Measurements from ENCODE around the gene MX2. TPM values are rescaled to one million over a fixed set of nuclear protein-coding genes. Genes with fewer than 3 reads are reported as not detected.
"Not testable (repeated sequence)": the region's sequence is repeated elsewhere in the genome, so short reads cannot be mapped to it uniquely, and the experiment has no call there.

Gene MX2, protein sequence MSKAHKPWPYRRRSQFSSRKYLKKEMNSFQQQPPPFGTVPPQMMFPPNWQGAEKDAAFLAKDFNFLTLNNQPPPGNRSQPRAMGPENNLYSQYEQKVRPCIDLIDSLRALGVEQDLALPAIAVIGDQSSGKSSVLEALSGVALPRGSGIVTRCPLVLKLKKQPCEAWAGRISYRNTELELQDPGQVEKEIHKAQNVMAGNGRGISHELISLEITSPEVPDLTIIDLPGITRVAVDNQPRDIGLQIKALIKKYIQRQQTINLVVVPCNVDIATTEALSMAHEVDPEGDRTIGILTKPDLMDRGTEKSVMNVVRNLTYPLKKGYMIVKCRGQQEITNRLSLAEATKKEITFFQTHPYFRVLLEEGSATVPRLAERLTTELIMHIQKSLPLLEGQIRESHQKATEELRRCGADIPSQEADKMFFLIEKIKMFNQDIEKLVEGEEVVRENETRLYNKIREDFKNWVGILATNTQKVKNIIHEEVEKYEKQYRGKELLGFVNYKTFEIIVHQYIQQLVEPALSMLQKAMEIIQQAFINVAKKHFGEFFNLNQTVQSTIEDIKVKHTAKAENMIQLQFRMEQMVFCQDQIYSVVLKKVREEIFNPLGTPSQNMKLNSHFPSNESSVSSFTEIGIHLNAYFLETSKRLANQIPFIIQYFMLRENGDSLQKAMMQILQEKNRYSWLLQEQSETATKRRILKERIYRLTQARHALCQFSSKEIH
- 4.8 TPM for total RNA-seq
- long read RNA-seq, partial matches to known transcripts: 0 of 4 reads
- long read RNA-seq, other reads (novel, unspliced or antisense): 2 of 4 reads

DNA sequence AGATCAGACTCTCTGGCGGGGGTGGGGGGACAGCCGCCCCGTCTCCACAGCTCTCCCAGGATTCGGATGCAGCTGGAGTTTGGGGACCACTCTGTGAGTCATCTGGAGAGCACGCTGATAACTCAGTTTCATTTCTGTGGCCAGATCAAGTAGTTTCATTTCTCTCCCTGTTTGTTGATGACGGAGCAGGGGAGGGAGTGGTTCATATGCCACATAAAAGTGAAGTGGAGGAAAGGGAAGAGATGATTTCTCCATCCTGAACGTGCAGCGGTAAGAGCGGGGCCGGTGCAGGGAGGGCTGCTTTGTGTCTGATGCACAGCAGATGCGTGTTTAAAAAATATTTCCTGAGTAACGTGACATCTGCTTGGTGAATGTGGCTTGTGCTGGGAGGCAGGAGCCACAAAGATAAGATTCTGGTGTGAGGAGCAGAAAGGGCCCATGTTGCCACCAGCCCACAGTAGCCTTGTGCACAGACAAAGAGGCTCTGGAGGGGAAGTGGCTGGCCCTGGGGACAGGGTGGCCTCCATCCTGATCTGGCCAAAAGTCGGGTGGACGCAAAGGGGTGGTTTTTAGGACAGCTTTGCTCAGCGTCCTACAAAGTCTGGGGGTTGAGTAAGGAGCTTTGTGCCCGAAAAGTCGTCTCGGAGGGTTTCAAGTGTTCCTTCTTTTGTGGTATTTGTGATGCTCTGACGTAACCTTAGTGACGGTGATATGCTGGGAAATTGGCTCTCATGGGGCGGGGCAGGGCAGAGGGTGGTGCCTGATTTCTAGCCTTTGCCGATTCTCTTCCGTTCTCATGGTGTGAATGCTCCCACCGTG lies at the start of gene MX2:
TSS of gene MX2 (plus strand) at position 242 of the 819 bp plus-strand sequence. CDS start 14,880 bp downstream, outside the sequence.
- DNase-seq (ENCODE audit: missing footprints) (peak; percentile 89), ATAC-seq (peak; percentile 87)
- intact Hi-C loops (cut with DNase I): no loop called here

DNA sequence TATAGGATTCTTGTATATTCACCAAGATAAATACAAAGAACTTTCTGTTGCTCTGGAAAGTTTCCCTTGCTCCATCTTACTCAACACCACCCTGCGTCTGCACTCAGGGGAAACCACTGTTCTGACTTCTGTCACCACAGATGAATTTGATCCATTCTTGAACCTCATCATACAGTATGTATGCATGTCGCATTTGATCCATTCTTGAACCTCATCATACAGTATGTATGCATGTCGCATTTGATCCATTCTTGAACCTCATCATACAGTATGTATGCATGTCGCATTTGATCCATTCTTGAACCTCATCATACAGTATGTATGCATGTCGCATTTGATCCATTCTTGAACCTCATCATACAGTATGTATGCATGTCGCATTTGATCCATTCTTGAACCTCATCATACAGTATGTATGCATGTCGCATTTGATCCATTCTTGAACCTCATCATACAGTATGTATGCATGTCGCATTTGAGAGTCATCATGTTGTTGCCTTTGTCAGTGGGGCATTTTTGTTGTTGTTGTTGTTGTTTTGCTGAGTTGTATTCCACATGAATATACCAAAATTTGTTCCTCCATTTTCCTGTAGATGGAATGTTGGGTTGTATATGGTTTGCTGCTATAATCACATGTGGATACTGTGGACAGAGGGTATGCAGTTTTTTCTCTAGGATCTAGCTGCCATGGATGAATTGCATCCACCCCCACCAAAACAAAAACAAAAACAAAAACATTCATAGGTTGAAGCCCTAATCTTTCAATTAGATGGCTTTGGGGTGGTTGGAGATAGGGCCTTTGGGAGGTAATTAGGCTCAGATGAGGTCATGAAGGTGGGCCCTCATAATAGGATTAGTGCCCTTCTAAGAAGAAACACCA lies 48.3 kb upstream of the MX2 start:
- intact Hi-C loops (cut with DNase I); ATAC-seq; DNase-seq (ENCODE audit: missing footprints): not testable (repeated sequence)

DNA sequence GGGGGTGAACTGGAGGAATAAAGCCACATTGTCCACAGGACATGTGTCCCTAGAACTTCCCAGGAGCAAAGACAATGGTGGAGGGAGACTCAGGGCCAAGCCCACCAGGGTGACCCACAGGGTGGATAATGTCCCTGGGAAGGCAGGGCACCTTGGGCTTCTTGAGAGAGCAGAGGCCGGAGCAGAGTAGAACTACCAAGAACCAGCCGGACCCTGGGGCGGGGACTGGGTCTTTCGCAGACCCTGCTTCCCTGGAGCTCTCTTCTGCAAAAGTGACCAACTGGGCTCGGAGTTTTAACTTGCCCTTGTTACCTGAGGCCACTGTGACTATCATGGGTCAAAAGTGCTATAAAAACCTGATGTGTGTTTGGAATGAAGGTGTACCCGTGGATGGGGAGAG lies 46.1 kb upstream of the MX2 start:
- no peak for DNase-seq (ENCODE audit: missing footprints)
- intact Hi-C loops (cut with DNase I): no loop called here
- ATAC-seq: no peak

DNA sequence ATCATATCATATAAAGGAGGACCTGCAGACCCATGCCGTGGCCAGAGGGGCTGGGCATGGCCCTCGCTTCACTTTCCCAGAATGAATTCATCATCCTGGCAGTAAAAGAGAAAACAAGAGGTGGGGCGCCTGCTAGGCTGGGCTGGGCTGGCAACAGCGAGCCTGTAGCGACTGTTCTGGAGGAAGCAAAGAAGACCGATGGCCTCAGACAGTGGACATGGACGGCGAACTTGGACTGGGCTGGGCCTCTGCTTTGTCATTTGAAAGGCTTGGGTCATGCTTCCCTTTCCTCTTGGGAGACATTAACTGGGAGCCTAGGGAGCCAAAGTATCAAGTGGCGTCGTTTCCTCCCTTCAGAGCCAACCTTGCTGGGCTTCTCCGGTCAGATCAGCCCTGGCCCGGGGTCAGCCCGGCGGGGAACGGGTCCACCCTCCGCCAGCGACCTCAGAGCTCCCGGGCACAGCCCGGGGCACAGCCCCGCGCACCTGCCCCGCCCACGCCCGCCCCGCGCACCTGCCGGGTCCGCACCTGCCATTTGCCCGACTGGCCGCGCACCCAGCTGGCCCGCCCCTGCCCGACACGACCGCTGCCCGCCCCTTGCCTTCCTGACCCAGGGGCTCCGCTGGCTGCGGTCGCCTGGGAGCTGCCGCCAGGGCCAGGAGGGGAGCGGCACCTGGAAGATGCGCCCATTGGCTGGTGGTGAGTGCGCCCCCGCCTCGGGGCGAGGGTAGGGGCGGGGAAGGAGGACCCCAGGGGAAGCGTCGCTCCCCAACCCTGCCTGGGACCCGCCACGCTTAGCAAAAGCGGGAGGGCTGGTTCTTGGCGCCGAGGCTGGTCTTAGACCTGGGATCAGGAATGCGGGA lies 45.4 kb upstream of the MX2 start, which contains the start of gene FAM3B:
TSS of gene FAM3B (plus strand) at position 602 of the 863 bp plus-strand sequence. CDS start at position 681, 79 bp downstream.
- intact Hi-C loops (cut with DNase I): no loop called here
- peak; percentile 68 for DNase-seq (ENCODE audit: missing footprints)
- peak; percentile 13 for ATAC-seq

DNA sequence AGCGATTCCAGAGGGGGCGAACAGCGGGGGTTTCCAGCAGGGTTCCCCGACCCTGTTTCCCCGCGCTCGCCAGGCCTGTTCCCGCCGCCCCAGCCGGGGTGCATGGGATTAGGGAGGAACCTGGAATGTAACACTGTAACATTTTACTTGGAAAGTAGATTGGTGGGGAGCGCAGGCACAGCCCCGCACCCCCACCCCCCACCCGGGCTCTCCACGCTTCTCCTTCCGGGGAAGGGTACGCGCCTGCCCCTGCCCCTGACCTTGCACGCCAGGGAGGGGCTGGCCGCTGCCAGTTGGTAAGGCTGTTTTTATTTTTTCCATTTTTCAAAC lies 44.8 kb upstream of the MX2 start:
- no peak for DNase-seq (ENCODE audit: missing footprints)
- no peak for ATAC-seq
- intact Hi-C loops (cut with DNase I): no loop called here

DNA sequence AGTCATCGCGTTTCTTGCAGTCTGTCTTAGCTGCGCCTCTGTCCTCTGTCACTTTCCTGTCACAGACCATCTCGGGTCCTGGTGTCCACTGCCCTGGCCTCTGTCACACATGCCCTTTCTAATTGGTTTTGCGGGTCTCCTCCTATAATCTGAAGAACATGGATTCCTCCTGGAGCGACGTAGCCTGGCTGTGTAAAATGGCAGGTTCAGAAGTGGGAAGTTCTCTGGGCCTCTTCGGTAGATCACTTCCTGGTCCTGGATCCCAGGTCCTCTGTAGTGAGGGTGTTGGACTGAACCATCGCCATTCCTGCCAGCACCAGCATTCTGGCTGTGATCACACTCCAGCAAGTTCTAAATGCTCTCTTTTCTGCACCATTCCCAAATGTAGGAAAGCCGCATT lies 44.4 kb upstream of the MX2 start:
- no peak for DNase-seq (ENCODE audit: missing footprints)
- intact Hi-C loops (cut with DNase I): no loop called here
- ATAC-seq: no peak

DNA sequence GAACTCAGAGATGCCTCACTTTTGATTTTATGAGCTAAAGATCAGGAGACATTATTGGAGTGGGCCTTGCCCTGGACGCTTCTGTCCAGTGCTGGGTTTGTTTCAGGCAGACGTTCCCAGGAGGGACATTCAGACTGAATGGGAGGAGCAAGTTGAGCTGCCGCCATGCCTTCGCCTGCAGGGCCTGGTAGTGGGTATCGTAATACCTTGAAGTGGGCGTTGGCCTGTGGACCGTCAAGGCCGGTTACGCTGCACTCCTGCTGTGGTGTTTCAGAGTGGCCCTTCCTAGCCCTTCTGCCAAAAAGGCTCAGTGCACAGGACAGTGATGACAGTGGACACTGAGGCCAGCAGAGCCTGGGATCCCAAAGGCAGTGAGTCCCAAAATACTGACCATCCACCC lies 43.6 kb upstream of the MX2 start:
- no peak for ATAC-seq
- no peak for DNase-seq (ENCODE audit: missing footprints)
- intact Hi-C loops (cut with DNase I): no loop called here

DNA sequence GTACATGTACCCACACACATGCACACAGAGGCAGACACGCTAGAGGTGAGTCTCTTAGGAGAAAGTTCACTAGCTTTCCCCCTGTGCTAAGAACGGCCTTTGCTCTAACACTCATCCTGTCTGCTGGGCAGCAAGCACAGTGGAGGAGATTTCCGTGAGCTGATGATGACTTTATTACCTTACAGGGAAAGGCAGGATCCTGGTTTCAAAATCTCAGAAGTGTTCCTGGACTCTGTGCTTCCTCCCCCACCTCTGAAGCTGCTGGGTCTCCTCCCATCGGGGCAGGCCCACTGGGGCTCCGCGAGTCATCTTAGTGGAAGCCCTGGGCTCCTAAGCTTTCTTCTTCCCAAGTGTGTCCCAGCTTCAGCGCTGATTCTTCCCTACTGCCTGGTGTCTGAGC lies 42.6 kb upstream of the MX2 start:
- intact Hi-C loops (cut with DNase I): no loop called here
- DNase-seq (ENCODE audit: missing footprints): no peak
- no peak for ATAC-seq

DNA sequence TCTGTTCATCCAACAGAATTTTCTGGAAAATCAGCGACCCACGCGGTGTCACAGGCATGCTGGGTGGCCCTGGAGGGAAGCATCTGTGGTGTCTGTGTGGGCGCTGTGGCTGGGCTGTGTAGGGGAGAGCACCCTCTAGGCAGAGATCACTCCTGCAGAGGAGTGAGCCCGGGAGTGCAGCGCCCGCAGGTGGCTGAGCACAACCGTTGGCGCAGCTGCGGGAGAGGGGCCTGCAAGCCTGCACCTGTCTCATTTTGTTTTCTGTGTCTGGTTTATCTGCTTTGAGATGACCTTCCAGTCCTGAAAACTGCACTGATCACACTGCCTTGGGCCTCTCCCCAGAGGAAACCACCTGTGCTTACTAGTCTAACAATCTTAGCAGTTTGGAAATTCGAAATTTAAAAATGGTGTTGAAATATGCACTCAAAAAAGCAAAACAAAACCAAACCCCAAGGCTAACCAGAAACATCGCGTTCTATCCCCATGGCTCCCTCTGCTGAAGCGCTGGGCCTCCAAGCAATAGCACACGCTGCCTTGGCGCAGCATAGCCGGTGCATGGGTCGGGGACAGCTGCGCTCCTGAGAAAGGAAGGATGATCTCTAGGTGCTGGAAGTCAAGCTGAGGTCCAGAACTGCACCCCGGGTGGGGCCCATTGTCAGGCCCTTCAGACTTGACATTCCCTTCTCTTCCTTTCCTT lies 40.5 kb upstream of the MX2 start:
- no peak for DNase-seq (ENCODE audit: missing footprints)
- no peak for ATAC-seq
- intact Hi-C loops (cut with DNase I): no loop called here

DNA sequence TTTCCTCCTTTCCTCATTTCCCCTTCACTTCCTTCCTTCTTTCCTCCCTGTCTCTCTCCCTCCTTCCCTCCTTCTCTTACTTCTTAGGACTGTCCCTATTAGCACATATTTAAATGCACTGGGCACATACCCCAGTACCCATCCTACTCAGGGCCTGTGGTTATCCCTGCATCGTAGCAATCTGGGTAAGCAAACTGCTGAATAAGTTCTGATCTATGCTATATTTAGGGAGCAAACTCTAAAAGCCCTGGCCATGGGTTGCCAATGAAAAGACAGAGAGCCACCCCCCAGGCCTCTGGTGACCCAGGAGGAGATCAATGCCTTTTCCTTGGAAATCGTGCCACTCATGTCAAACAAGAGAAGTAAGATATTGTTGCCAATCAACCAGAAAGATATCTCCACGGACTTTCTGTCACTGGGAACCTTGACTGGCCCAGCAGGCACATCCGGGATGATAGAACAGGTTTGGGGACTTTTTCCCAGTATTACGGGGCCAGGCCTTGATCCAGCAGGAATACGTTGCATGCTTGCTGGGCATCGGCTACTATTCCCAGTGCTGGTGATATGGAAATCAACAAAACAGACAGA lies 39.8 kb upstream of the MX2 start:
- ATAC-seq: no peak
- no peak for DNase-seq (ENCODE audit: missing footprints)
- intact Hi-C loops (cut with DNase I): no loop called here

DNA sequence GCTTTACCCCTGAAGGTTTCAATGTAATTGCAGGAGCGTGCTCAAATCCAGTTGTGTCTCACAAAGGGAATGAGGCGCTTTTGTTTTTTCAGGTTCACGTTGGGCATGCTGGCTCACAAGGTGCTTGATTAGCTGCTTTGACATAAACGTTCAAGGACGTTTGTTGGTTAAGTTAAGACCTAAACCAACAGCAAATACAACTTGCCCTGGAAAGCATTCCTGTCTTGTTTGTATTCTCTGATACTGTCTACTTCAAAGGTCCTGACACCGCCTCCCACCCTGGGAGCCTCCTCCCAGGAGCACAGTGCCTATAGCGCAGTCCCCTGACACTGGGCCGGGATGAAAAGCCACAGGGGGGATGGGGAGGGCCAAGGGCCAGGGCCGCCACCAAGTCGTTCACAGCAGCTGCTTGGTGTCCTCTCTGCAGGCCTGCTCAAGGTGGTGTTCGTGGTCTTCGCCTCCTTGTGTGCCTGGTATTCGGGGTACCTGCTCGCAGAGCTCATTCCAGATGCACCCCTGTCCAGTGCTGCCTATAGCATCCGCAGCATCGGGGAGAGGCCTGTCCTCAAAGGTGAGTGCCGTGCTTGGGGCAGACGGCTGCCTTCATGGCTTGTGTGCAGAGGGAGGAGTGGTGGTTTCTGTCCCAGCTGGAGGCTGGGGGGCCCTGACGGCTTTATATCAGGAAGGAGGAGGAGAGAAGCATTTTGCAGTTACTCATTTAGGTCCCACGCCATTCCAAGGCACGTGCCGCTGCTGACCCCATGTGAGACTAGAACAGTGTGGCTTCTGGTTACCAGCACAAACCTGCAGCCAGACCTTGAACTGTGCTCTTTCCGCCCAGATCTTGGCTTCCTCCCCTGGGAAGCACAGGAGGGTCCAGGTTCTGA lies 39.1 kb upstream of the MX2 start:
- intact Hi-C loops (cut with DNase I): no loop called here
- ATAC-seq (no peak), DNase-seq (ENCODE audit: missing footprints) (no peak)

DNA sequence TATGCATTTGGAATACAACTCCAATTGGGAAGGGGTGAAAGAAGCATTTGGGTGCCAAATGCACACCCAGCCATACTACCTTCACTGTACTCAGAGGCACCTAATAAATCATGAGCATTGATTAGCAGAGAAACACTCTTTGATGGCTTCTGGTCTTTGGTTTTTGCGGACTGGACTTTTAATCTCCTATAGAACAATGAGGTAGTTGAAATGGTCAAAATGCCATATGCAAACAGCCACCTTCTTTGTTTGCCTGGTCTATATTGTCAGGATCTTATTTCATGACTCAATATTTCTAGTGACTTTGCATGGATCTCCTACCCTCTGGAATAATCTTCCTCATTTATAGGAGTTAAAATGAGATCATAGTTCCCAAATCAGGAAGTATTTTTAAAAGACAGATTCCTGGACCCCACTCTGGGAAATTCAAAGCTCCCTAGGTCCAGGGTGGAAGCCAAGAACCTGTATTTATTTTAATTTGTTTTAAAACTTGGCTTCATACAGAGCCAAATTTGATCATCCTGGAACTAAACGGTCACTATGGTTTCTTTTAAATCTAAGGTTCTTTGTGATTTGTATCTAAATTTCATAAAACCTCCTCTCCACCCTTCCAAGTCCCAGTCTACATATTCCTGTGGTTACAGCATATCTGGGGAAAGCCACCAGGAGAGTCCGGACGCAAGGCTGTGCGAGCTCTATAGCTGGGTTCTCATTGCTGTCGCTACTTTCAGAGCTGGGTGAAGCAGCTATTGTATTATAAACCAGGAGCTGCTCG lies 36.5 kb upstream of the MX2 start:
- ATAC-seq (no peak), DNase-seq (ENCODE audit: missing footprints) (no peak)
- intact Hi-C loops (cut with DNase I): no loop called here

DNA sequence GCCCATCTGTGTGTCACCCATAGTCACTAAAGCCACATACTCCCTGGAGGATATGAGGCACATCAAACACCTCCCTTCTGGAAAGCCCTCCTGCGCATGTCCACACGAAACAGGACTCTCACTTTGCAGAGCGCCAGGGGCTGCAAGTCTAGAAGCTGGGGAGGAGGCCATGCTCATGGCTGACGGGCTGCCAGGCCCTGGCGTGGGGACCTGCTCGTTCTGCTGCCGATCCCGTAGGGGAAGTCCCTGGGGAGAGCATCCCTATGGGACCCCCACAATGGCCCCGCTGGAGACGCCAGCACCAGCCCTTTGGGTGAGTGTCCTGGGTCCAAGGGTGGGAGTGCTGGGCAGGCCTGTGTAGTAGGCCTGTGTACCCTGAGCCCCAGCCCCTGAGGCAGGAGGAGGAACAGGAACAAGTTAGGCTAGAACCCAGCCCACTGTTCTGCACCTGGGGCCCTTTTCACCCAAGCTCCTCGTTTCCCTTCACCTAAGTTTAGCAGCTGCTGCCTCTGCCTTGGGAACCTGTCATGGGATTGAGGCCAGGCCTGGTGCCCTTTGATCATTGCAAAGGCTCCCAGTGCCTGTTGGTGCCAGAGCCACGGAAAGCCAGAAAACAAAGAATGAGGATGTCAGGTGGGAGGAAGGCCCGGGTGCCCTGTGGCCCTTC lies 35.3 kb upstream of the MX2 start:
- no peak for ATAC-seq
- intact Hi-C loops (cut with DNase I): no loop called here
- DNase-seq (ENCODE audit: missing footprints): no peak

DNA sequence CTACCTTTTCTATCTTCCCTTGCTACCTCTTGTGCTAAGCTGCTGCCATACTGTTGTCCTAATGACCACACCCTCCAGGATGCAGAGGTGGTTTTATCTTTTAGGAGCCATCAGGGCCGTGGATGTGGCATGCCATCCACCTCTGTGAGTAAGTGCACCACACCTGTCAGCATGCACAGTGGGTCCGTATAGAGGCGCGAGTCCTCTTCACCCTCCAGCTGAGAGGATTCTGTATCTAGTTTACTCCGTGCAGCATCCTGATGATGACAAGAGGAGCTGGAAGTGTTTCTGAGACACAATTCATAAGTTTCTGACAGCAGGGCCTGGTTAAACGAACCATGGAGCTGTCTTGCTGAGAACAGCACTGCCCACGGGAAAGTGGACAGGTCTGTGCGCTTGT lies 34.1 kb upstream of the MX2 start:
- intact Hi-C loops (cut with DNase I): no loop called here
- DNase-seq (ENCODE audit: missing footprints) (no peak), ATAC-seq (no peak)
